ENCODE results near the gene VWA3B. TPM values are rescaled to one million over a fixed set of nuclear protein-coding genes. Genes with fewer than 3 reads are reported as not detected.

VWA3B gene
- total RNA-seq, 2 donors from 2014 or later, result 4.0 TPM; not detected in 1

DNA sequence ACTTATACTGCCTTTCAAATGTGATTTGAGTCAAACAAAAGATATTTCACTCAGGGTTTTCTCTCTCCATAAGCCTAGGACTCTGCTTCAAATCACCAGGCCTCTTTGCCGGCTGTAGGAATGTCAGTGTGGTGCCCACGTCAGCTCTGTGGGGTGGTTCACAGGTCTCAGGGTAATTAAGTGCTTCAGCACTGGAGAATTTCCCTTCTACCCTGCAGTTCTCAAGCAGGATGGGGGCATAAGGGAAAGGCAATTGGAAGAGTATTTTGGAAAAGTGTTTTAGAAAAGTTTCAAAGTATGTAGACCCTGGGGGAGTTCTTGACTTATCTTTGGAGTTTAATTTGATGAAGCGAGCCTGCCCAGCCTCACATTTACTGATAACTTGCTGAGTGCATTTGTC is 268.9 kb downstream of the VWA3B start:
- H3K36me3 ChIP-seq, result no peaks in the 10 kb centered on the region
- H3K4me3 ChIP-seq, result no peak overlapping the region
- no peaks in the 10 kb centered on the region for H3K4me1 ChIP-seq (replicated peaks)
- H3K27me3 ChIP-seq (replicated peaks; ENCODE audit: insufficient read depth), result no peaks in the 10 kb centered on the region
- no peak for TF ChIP-seq POLR2AphosphoS5 (IDR thresholded peaks at IDR 0.05)
- TF ChIP-seq POLR2A (IDR thresholded peaks at IDR 0.05), result no peak
- TF ChIP-seq CTCF (IDR thresholded peaks at IDR 0.05), result no peak
- no peak overlapping the region for H3K27ac ChIP-seq
- H3K9me3 ChIP-seq, result no peaks in the 10 kb centered on the region
- 67% methylated on average over 3 of the region's 3 CpGs for WGBS
- intact Hi-C loops (cut with DNase I), result no loop called here
- no peak for DNase-seq (ENCODE audit: low spot score)

DNA sequence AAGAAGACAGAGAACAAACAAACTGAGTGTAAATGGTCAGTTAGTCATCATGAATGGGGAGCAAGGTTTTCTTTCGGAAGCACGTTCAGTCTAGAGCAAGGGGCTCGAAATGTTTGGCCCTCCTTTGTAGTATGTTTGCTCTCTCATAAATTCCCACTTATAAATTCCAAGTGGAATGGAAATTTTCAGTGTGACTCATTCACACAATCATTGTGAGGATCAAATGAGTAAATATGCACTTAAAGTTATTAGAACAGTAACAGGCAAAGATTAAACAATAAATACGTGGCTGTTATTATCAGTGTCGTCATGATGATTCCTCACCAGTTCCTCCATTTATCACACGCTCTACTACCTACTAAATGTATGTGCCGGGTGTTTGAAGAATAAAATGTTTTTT is 269.8 kb downstream of the VWA3B start:
- Histone ChIP-seq H3K36me3 (no peaks in the 10 kb centered on the region), H3K9me3 (no peaks in the 10 kb centered on the region), H3K27ac (no peak overlapping the region), H3K27me3 (replicated peaks; ENCODE audit: insufficient read depth) (no peaks in the 10 kb centered on the region), H3K4me1 (replicated peaks) (no peaks in the 10 kb centered on the region), H3K4me3 (no peak overlapping the region)
- intact Hi-C loops (cut with DNase I), result no loop called here
- WGBS, result 34% methylated on average over 7 of the region's 7 CpGs
- no peak for DNase-seq (ENCODE audit: low spot score)
- no peak for TF ChIP-seq POLR2A (IDR thresholded peaks at IDR 0.05)
- TF ChIP-seq CTCF (IDR thresholded peaks at IDR 0.05), result no peak
- TF ChIP-seq POLR2AphosphoS5 (IDR thresholded peaks at IDR 0.05), result no peak

DNA sequence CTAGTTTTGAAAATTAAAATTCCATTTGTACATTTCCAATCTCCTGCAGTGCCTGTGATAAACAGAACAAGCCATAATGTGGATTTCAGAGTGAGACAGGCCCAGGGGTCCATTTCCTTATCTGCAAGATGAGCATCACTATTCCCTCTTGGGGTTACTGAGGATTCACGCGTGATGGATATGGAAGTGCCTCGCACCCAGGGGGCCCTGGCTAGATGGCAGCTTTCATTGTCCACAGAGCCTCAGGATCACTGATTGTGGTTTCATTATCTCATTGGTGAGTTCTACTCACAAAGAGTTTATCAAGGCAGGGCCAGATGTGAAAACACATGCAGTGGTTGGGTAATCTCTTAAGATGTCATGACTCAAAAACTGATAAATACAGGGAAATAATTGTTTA is 270.9 kb downstream of the VWA3B start:
- TF ChIP-seq POLR2A (IDR thresholded peaks at IDR 0.05), result no peak
- DNase-seq (ENCODE audit: low spot score), result no peak
- H3K4me3 ChIP-seq, result no peak overlapping the region
- no peaks in the 10 kb centered on the region for H3K4me1 ChIP-seq (replicated peaks)
- intact Hi-C loops (cut with DNase I), result no loop called here
- 60% methylated on average over 3 of the region's 3 CpGs for WGBS
- H3K36me3 ChIP-seq, result no peaks in the 10 kb centered on the region
- no peaks in the 10 kb centered on the region for H3K9me3 ChIP-seq
- no peak overlapping the region for H3K27ac ChIP-seq
- H3K27me3 ChIP-seq (replicated peaks; ENCODE audit: insufficient read depth), result no peaks in the 10 kb centered on the region

- WGBS, result 100% methylated on average over 1 of the region's 1 CpG
- Histone ChIP-seq H3K27me3 (replicated peaks; ENCODE audit: insufficient read depth) (no peaks in the 10 kb centered on the region), H3K9me3 (no peaks in the 10 kb centered on the region), H3K4me1 (replicated peaks) (no peaks in the 10 kb centered on the region), H3K36me3 (no peaks in the 10 kb centered on the region), H3K27ac (no peak overlapping the region), H3K4me3 (no peak overlapping the region)
- intact Hi-C loops (cut with DNase I), result no loop called here
- TF ChIP-seq POLR2A (IDR thresholded peaks at IDR 0.05), result no peak
- no peak for TF ChIP-seq CTCF (IDR thresholded peaks at IDR 0.05)
- no peak for TF ChIP-seq POLR2AphosphoS5 (IDR thresholded peaks at IDR 0.05)
- no peak for DNase-seq (ENCODE audit: low spot score)
Observed at GRCh38 chr2:98359986-98360385, 273.0 kb downstream of the VWA3B start.

Other genes with a start within 250 kb of the VWA3B start
- 10 to 100 TPM; 40.6 to 42.0 TPM for gene TMEM131, start 91.2 kb upstream of the VWA3B start, total RNA-seq

Data from prostate gland (tissue), 2 donors.